ENCODE results near the gene FHIT.

The FHIT gene

GRCh38 chr3:60135474-60135873, 1115.8 kb downstream of the FHIT start:
- FAIRE-seq (no peak), DNase-seq (ENCODE audit: low spot score) (no peak)

GRCh38 chr3:60133269-60134162, 1117.7 kb downstream of the FHIT start:
- no peak for FAIRE-seq
- DNase-seq (ENCODE audit: low spot score), result no peak

- FAIRE-seq, result no peak
- no peak for DNase-seq (ENCODE audit: low spot score)
Observed at GRCh38 chr3:60131618-60132017, 1119.6 kb downstream of the FHIT start.

GRCh38 chr3:60126511-60127304, 1124.5 kb downstream of the FHIT start:
- DNase-seq (ENCODE audit: low spot score), result no peak
- no peak for FAIRE-seq

- FAIRE-seq (no peak), DNase-seq (ENCODE audit: low spot score) (no peak)
Observed at GRCh38 chr3:60125686-60126085, 1125.6 kb downstream of the FHIT start.

GRCh38 chr3:60120245-60120644, 1131.0 kb downstream of the FHIT start:
- no peak for DNase-seq (ENCODE audit: low spot score)

GRCh38 chr3:60114191-60114590, 1137.1 kb downstream of the FHIT start:
- FAIRE-seq (no peak), DNase-seq (ENCODE audit: low spot score) (no peak)

More at GRCh38 chr3:60120245-60120644, 1131.0 kb downstream of the FHIT start:
- FAIRE-seq, result no peak

- FAIRE-seq, result no peak
- no peak for DNase-seq (ENCODE audit: low spot score)
Observed at GRCh38 chr3:60107275-60107674, 1144.0 kb downstream of the FHIT start.

- no peak for DNase-seq (ENCODE audit: low spot score)
- FAIRE-seq, result no peak
Observed at GRCh38 chr3:60102154-60102553, 1149.1 kb downstream of the FHIT start.

- FAIRE-seq, result no peak
- DNase-seq (ENCODE audit: low spot score), result no peak
Observed at GRCh38 chr3:60101621-60102020, 1149.6 kb downstream of the FHIT start.

- no peak for DNase-seq (ENCODE audit: low spot score)
- no peak for FAIRE-seq
Observed at GRCh38 chr3:60096403-60096802, 1154.8 kb downstream of the FHIT start.

- FAIRE-seq (no peak), DNase-seq (ENCODE audit: low spot score) (no peak)
Observed at GRCh38 chr3:60095930-60096329, 1155.3 kb downstream of the FHIT start.

GRCh38 chr3:60095516-60095915, 1155.7 kb downstream of the FHIT start:
- DNase-seq (ENCODE audit: low spot score) (no peak), FAIRE-seq (no peak)

- no peak for DNase-seq (ENCODE audit: low spot score)
- no peak for FAIRE-seq
Observed at GRCh38 chr3:60094392-60094947, 1156.8 kb downstream of the FHIT start.

GRCh38 chr3:60090548-60090947, 1160.7 kb downstream of the FHIT start:
- no peak for DNase-seq (ENCODE audit: low spot score)
- FAIRE-seq, result no peak

- no peak for FAIRE-seq
- peak; percentile 6 for DNase-seq (ENCODE audit: low spot score)
Observed at GRCh38 chr3:60086811-60087210, 1164.4 kb downstream of the FHIT start.

- DNase-seq (ENCODE audit: low spot score), result no peak
- FAIRE-seq, result no peak
Observed at GRCh38 chr3:60085649-60086048, 1165.6 kb downstream of the FHIT start.

- FAIRE-seq, result no peak
Observed at GRCh38 chr3:60081381-60082095, 1169.7 kb downstream of the FHIT start.

GRCh38 chr3:60080648-60081047, 1170.6 kb downstream of the FHIT start:
- DNase-seq (ENCODE audit: low spot score) (no peak), FAIRE-seq (no peak)

More at GRCh38 chr3:60081381-60082095, 1169.7 kb downstream of the FHIT start:
- no peak for DNase-seq (ENCODE audit: low spot score)

GRCh38 chr3:60079076-60079475, 1172.2 kb downstream of the FHIT start:
- DNase-seq (ENCODE audit: low spot score), result no peak
- FAIRE-seq, result no peak

- FAIRE-seq (no peak), DNase-seq (ENCODE audit: low spot score) (no peak)
Observed at GRCh38 chr3:60076331-60076730, 1174.9 kb downstream of the FHIT start.

Measured in RCC 7860 (cell line).